Fibroblast of peridontal ligament (primary cell): ENCODE data around the gene DSEL.
A peak's percentile ranks its signal among the peaks of the same experiment; 100 is the strongest.

Experiments
- DNase-seq: peaks from one replicate; pipeline ENCODE4 v3.0.0-alpha.2; 2010; ENCODE audit errors: extremely low read depth

The DSEL gene

GRCh38 chr18:67516539-67517443 lies at the start of gene DSEL:
Gene DSEL (minus strand): TSS chr18:67516720. CDS start chr18:67514608, 2,112 bp downstream.
- DNase-seq, result peak; percentile 93

GRCh38 chr18:67553437-67553836 lies 36.9 kb upstream of the DSEL start:
- no peak for DNase-seq

- DNase-seq, result no peak
Observed at GRCh38 chr18:67550872-67551520, 34.5 kb upstream of the DSEL start.

- peak; percentile 18 for DNase-seq
Observed at GRCh38 chr18:67549946-67550345, 33.4 kb upstream of the DSEL start.

- peak; percentile 39 for DNase-seq
Observed at GRCh38 chr18:67545681-67546080, 29.2 kb upstream of the DSEL start.

GRCh38 chr18:67540559-67540958 lies 24.0 kb upstream of the DSEL start:
- DNase-seq, result no peak

GRCh38 chr18:67531929-67532328 lies 15.4 kb upstream of the DSEL start:
- peak; percentile 52 for DNase-seq

- peak; percentile 99 for DNase-seq
Observed at GRCh38 chr18:67525328-67526099, 9.0 kb upstream of the DSEL start.

GRCh38 chr18:67520351-67520921 lies 3.9 kb upstream of the DSEL start:
- DNase-seq, result peak; percentile 98

GRCh38 chr18:67519592-67519991 lies 3.1 kb upstream of the DSEL start:
- DNase-seq, result peak; percentile 93

- DNase-seq, result no peak
Observed at GRCh38 chr18:67518566-67518965, 2.0 kb upstream of the DSEL start.

- no peak for DNase-seq
Observed at GRCh38 chr18:67517444-67517765, 885 bp upstream of the DSEL start.

- DNase-seq, result peak; percentile 84
Observed at GRCh38 chr18:67515942-67516538, 480 bp downstream of the DSEL start.

GRCh38 chr18:67514901-67515540 lies 1.5 kb downstream of the DSEL start:
- DNase-seq, result peak; percentile 54

- peak; percentile 54 for DNase-seq
Observed at GRCh38 chr18:67514465-67514864, 2.1 kb downstream of the DSEL start.

GRCh38 chr18:67513280-67513679 lies 3.2 kb downstream of the DSEL start:
- no peak for DNase-seq

- no peak for DNase-seq
Observed at GRCh38 chr18:67511840-67512239, 4.7 kb downstream of the DSEL start.

- no peak for DNase-seq
Observed at GRCh38 chr18:67510831-67511230, 5.7 kb downstream of the DSEL start.

GRCh38 chr18:67509741-67510391 lies 6.7 kb downstream of the DSEL start:
- peak; percentile 91 for DNase-seq

GRCh38 chr18:67508146-67508545 lies 8.4 kb downstream of the DSEL start:
- no peak for DNase-seq

- DNase-seq, result no peak
Observed at GRCh38 chr18:67504739-67505138, 11.8 kb downstream of the DSEL start.
